Measurements from ENCODE around the gene LTA4H. TPM values are rescaled to one million over a fixed set of nuclear protein-coding genes. Genes with fewer than 3 reads are reported as not detected.

LTA4H gene
- 10 to 100 TPM; 31.8 to 50.6 (median 39.4) TPM for total RNA-seq
- polyA plus RNA-seq: 10 to 100 TPM; 25.2 to 25.6 TPM
- long read RNA-seq, donor 1, transcript LTA4H-201 (19 exons, 2,139 nt): major isoform, 48 of 60 reads
- long read RNA-seq, donor 1, partial matches to known transcripts: 2 of 60 reads
- long read RNA-seq, donor 1, other reads (novel, unspliced or antisense): 10 of 60 reads
- long read RNA-seq, donor 2, transcript LTA4H-201 (19 exons, 2,139 nt): major isoform, 41 of 51 reads
- long read RNA-seq, donor 2, partial matches to known transcripts: 2 of 51 reads
- long read RNA-seq, donor 2, other reads (novel, unspliced or antisense): 8 of 51 reads
- long read RNA-seq, donor 3, transcript LTA4H-201 (19 exons, 2,139 nt): major isoform, 116 of 168 reads
- long read RNA-seq, donor 3, partial matches to known transcripts: 10 of 168 reads
- long read RNA-seq, donor 3, other reads (novel, unspliced or antisense): 42 of 168 reads

DNA sequence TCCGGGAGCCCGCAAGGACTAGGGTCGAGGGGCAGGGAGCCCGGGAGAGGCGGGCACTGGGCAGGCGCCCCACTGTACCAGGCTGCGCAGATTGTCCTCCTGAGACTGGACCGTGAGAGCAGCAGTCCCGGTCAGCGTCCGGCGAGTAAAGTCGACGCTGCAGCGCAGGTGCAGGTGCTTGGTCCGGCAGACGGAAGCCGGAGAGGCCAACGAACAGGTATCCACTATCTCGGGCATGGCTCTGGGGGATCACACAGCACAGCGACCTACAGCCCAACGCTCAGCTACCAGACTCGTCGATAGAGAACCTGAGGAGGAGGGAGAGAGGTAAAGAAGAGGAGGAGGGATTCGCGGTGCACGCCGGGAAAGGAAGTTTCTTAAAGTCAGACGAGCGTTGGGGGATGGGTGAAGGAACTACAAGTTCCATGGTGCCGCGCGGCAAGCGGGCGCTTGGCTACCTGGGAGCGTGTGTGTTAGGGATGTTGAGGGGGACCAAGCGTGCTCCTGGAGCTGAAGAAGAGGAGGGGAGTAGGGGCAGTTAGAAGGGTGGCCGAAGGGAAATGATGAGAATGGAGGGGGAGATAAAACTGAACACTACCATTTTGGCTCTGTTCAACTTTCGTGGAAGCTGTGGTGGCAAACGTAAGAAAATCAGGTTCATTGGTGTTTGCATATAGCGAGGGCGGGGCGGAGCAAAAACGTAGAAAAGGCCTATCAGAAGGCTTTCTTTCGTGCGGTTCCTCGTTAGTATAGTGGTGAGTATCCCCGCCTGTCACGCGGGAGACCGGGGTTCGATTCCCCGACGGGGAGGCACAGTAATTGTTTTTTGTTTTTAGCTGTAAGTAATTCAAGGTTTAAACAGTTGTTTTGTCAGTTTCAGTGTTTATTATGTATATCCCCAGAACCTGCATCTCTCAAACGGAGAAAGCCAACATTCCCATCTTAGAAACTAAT is at the start of gene LTA4H:
Gene LTA4H, minus strand, starts transcription at position 305 of the 954 bp plus-strand sequence. Its CDS starts 68 bp downstream, at position 237.
- TF ChIP-seq, protein P1, sequence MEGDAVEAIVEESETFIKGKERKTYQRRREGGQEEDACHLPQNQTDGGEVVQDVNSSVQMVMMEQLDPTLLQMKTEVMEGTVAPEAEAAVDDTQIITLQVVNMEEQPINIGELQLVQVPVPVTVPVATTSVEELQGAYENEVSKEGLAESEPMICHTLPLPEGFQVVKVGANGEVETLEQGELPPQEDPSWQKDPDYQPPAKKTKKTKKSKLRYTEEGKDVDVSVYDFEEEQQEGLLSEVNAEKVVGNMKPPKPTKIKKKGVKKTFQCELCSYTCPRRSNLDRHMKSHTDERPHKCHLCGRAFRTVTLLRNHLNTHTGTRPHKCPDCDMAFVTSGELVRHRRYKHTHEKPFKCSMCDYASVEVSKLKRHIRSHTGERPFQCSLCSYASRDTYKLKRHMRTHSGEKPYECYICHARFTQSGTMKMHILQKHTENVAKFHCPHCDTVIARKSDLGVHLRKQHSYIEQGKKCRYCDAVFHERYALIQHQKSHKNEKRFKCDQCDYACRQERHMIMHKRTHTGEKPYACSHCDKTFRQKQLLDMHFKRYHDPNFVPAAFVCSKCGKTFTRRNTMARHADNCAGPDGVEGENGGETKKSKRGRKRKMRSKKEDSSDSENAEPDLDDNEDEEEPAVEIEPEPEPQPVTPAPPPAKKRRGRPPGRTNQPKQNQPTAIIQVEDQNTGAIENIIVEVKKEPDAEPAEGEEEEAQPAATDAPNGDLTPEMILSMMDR (IDR thresholded peaks at IDR 0.05): no peak
- Histone ChIP-seq H3K9me3 (no peaks in the 10 kb centered on the region), H3K27me3 (no peaks in the 10 kb centered on the region), H3K4me1 (peaks cover 0 to 50% (median 20%) of the 10 kb centered on the region in 9 donors), H3K4me3 (peak within 1 kb of the TSS; percentile 60 to 97 (median 88)), H3K36me3 (no peaks in the 10 kb centered on the region), H3K27ac (peak within 1 kb of the TSS; percentile 14 to 89 (median 80))
- 0 to 1% methylated on average over 55 of the region's 55 CpGs for WGBS, 2 donors
- peak; percentile 93 to 97 for DNase-seq
- peak; percentile 98 to 99 (median 99) for ATAC-seq
- intact Hi-C loops (cut with DNase I): loop anchor here in 1 of 10 donors (10.0 kb wide), 1 partner anchor 369 kb away; the partner anchor contains the start of gene CDK17

- no peak overlapping the region for H3K4me3 ChIP-seq
- intact Hi-C loops (cut with DNase I): no loop called here
- TF ChIP-seq, protein P1 (IDR thresholded peaks at IDR 0.05): no peak
- ATAC-seq: no peak
- no peak for DNase-seq
- H3K27me3 ChIP-seq: no peaks in the 10 kb centered on the region
- H3K27ac ChIP-seq: no peak overlapping the region
- WGBS, 2 donors: 87 to 89% methylated on average over 2 of the region's 2 CpGs
- H3K9me3 ChIP-seq: peaks cover 0 to 6% (median 0%) of the 10 kb centered on the region in 11 donors
- peaks cover 0 to 9% (median 0%) of the 10 kb centered on the region in 9 donors for H3K4me1 ChIP-seq
- no peaks in the 10 kb centered on the region for H3K36me3 ChIP-seq
These were observed 49.2 kb upstream of the LTA4H start for GRCh38 chr12:96084624-96085023.

DNA sequence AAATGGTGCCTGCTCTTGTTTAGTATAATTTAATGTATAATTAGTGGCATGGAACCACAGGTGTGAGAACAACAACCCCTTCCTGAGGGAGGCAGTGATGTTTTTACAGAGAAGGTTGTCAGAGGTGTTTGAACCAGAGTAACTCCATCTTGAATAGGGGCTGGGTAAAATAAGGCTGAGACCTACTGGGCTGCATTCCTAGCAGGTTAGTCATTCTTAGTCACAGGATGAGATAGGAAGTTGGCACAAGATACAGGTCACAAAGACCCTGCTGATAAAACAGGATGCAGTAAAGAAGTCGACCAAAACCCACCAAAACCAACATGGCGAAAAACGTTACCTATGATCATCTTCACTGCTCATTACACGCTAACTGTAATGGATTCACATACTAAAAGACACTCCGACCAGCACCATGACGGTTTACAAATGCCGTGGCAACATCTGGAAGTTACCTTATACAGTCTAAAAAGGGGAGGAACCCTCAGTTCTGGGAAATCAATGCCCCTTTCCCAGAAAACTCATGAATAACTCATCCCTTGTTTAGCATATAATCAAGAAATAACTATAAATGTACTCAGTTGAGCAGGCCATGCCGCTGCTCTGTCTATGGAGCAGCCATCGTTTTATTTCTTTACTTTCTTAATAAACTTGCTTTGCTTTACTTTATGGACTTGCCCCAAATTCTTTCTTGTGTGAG is 47.8 kb upstream of the LTA4H start:
- Histone ChIP-seq H3K27me3 (no peaks in the 10 kb centered on the region), H3K9me3 (peaks cover 0 to 6% (median 0%) of the 10 kb centered on the region in 11 donors), H3K4me3 (no peak overlapping the region), H3K36me3 (no peaks in the 10 kb centered on the region), H3K4me1 (peaks cover 3 to 24% (median 10%) of the 10 kb centered on the region in 9 donors), H3K27ac (no peak overlapping the region)
- 92 to 93% methylated on average over 9 of the region's 9 CpGs for WGBS, 2 donors
- DNase-seq: no peak
- TF ChIP-seq, protein P1 (IDR thresholded peaks at IDR 0.05): no peak
- ATAC-seq: no peak
- intact Hi-C loops (cut with DNase I): no loop called here

Measured in heart right ventricle (tissue), 16 donors.